ENCODE measurements around the gene ITPKC.
A peak's percentile ranks its signal among the peaks of the same experiment; 100 is the strongest.

Gene ITPKC

DNA sequence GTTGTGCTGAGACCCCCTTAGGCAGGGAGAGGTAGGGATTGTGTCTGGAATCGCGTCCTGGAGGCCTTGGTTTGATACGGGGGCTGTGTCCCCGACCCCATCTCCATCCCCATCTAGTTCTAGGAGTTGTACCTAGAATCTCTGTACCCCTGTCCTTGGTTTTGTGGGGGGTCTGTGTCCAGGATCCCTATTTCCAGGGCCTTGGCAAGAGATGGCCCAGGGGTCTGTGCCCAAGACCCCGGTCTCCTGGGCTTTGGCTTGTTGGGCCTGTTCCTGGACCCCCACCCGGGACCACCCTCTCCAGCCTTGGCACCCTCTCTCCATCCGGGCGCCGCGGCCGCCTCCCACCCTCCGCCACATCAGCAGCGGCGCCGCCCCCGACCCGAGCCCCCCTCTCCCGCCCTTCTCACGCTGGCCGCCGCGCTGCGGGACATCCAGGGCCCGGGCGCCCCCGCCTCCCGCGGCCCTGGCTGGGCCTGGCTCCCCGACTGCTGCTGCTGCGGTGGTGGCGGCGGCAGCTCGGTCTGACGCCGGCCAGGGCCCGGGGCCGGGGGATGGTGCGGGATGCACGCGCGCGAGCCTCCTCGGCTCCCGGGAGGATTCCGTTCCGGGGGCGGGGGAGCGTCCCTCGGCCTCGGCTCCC, 26.7 kb upstream of the ITPKC start, which contains the start of gene NUMBL:
Gene NUMBL (minus strand): TSS at position 602 of the 643 bp plus-strand sequence. CDS start 168 bp downstream, at position 434.
- peak within 1 kb of the TSS; percentile 93 for H3K4me3 ChIP-seq (ENCODE audit: low read depth, low read length)
- TF ChIP-seq, protein P1, sequence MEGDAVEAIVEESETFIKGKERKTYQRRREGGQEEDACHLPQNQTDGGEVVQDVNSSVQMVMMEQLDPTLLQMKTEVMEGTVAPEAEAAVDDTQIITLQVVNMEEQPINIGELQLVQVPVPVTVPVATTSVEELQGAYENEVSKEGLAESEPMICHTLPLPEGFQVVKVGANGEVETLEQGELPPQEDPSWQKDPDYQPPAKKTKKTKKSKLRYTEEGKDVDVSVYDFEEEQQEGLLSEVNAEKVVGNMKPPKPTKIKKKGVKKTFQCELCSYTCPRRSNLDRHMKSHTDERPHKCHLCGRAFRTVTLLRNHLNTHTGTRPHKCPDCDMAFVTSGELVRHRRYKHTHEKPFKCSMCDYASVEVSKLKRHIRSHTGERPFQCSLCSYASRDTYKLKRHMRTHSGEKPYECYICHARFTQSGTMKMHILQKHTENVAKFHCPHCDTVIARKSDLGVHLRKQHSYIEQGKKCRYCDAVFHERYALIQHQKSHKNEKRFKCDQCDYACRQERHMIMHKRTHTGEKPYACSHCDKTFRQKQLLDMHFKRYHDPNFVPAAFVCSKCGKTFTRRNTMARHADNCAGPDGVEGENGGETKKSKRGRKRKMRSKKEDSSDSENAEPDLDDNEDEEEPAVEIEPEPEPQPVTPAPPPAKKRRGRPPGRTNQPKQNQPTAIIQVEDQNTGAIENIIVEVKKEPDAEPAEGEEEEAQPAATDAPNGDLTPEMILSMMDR (IDR thresholded peaks at IDR 0.05; ENCODE audit: low read depth, low read length) = no peak

DNA sequence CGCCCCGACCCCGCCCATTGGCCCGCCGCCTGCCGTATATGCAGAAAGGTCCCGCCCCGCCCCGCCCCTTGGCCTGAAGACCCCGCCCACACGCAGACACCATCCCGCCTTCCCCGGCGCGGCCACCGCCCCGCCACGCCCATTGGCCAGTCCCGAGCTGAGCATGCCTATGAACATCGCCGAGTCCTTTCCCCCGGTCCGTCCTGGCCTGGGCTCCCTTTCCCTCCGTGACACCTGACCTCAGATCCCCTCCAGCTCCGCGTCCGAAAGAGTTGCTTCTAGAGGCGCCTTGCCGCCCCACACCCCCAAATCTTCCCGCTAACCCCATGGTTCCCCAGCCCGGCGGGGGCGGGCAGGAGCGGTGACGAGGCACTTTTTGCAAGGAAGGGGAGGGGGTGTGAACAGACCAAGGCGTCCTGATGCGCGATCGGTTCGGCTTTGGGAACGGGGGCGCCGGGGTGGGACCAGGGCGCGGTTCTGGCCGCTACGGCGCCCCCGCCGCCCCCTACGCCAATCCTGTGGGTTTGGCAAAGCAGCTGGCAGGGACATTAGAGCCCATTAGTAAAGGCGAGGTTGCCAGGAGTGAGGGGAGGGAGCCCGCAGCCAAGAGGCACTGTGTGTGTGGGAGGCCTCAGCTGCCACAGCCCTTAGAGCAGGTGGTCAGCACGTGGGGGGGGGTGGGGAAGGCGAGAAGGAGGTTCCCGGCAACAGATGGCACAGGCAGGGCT, 26.1 kb upstream of the ITPKC start:
- H3K4me3 ChIP-seq (ENCODE audit: low read depth, low read length) = peak overlapping the region; percentile 93
- TF ChIP-seq, protein P1 (IDR thresholded peaks at IDR 0.05; ENCODE audit: low read depth, low read length) = no peak

DNA sequence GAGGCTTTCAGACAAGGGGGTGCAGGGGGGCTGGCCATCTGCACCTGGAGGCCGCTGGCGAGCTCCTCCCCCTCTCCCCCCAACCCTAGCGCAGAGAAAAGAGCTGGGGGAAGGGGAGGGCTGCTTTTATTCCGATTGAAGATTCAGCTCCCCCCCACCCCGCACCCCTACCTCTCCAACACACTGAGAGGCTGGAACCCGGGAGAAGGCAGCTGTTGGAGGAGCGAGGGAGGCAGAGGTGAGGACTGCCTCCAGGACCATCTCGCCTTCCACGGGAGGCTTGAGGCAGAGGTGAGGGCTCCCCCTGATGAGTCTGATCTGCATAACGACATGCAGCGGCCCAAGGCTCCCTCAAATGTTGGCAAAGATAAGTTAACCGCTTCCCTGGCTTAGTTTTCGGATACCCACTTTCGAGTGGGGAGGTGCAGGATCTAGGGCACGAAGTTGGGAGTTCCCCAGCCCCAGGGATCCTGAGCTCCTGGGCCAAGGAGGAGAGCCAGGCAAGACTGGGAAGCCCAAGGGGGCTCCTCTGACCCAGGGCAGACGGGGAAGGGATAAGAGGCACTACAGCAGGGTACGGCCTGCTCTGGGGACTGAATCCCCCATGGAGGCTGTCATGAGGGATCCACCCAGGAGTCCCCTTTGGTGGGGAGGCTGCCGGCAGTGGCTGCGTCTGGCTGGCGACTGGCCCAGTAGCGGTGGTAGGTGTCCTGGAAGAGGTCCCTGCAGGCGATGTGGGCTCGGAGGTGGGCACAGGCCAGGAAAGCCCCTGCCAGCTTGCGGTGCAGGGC, 25.3 kb upstream of the ITPKC start:
- H3K4me3 ChIP-seq (ENCODE audit: low read depth, low read length) = no peak overlapping the region
- TF ChIP-seq, protein P1 (IDR thresholded peaks at IDR 0.05; ENCODE audit: low read depth, low read length) = no peak

DNA sequence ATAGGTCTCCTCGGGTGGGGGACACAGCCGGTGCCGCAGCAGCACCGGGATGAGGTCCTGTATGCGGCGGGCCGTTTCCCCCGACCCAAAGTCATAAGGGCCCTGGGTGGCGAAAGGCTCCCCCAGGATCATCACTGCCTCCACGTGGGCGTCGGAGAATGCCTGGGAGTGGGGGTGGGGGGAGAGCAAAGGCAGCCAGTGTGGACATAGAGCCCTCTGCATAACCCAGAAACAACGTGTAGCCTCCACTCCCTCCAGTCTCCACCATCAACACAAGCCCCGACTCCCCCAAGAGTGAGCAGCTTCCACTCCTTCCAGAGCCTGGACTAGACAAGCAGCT, 24.7 kb upstream of the ITPKC start:
- TF ChIP-seq, protein P1 (IDR thresholded peaks at IDR 0.05; ENCODE audit: low read depth, low read length) = no peak
- H3K4me3 ChIP-seq (ENCODE audit: low read depth, low read length) = no peak overlapping the region

- no peak overlapping the region for H3K4me3 ChIP-seq (ENCODE audit: low read depth, low read length)
- TF ChIP-seq, protein P1 (IDR thresholded peaks at IDR 0.05; ENCODE audit: low read depth, low read length) = no peak
These were observed 23.6 kb upstream of the ITPKC start for GRCh38 chr19:40693150-40693788.

DNA sequence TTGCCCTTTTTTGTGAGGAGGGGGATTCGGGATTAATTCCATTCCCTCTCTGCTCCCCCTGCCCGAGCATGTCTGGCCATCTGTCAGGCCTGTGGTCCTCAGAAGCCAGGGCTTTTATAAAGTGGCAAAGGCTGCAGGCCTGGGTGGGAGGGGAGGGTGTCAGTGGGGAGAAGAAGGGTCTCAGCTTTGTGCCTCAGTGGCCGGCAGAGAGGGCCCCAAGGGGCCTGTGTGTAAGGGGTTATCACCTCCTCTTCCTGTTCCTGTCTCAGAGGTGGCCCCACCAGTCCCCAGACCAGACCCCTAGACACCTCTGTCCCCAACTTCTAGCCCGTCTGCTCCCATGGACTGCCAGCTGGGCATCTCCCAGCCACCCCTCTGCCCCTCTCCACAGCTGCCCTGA, 23.0 kb upstream of the ITPKC start:
- TF ChIP-seq, protein P1 (IDR thresholded peaks at IDR 0.05; ENCODE audit: low read depth, low read length) = no peak
- H3K4me3 ChIP-seq (ENCODE audit: low read depth, low read length) = no peak overlapping the region
